Stomach smooth muscle (tissue), 2 donors: Measurements from ENCODE around the gene ZNF785.
A peak's percentile ranks its signal among the peaks of the same experiment; 100 is the strongest.

ENCODE experiments used
- H3K27ac ChIP-seq: one replicate; pipeline ENCODE4 v1.7.0; 2013; ENCODE audit warnings: mild to moderate bottlenecking, low read length, inconsistent platforms
- H3K27me3 ChIP-seq, 2 donors: one replicate each; pipeline ENCODE4 v1.7.0; 2013; ENCODE audit warnings: low read length in 2 of 2; ENCODE audit not compliant: insufficient read depth in 2 of 2, control insufficient read depth in 1 of 2
- H3K36me3 ChIP-seq, 2 donors: one replicate each; pipeline ENCODE4 v1.7.0; 2013; ENCODE audit warnings: low read length in 2 of 2; ENCODE audit not compliant: control insufficient read depth in 2 of 2, insufficient read depth in 2 of 2
- H3K4me1 ChIP-seq: one replicate; pipeline ENCODE4 v1.7.0; 2013; ENCODE audit warnings: low read length; ENCODE audit not compliant: control insufficient read depth, insufficient read depth
- H3K4me3 ChIP-seq, 2 donors: one replicate each; pipeline ENCODE4 v1.7.0; 2013; ENCODE audit warnings: low read length in 2 of 2
- H3K9ac ChIP-seq, 2 donors: one replicate each; pipeline ENCODE4 v1.7.0; 2013; ENCODE audit warnings: low read length in 2 of 2, mild to moderate bottlenecking in 1 of 2
- H3K9me3 ChIP-seq, 2 donors: one replicate each; pipeline ENCODE4 v1.7.0; 2013; ENCODE audit warnings: low read length in 2 of 2; ENCODE audit not compliant: control insufficient read depth in 2 of 2
- donor health status: healthy.
- donor health status: Pancreatic carcinoma.

ZNF785 gene

DNA sequence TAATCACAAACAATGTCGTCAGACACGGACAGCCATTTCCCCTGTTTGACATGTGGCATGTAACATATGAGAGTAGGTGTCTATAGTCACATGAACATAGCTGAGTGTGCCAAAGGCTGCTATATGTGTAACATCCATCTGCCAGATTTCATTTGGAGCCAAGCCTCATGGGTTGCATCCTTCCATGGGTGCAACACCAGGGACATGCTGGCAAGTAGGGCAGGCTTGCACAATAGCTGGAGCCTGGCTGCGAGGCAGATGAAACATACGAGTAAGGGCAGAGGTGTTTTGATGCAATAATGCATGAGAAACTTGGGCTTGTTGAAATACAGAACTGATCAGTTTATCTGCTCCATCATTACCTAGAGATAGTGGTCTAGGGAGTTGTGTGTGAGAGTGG, 33.7 kb upstream of the ZNF785 start:
- Histone ChIP-seq H3K27ac (no peak overlapping the region), H3K4me3 (no peak overlapping the region), H3K9ac (no peak overlapping the region), H3K4me1 (no peaks in the 10 kb centered on the region), H3K27me3 (no peaks in the 10 kb centered on the region), H3K9me3 (no peaks in the 10 kb centered on the region), H3K36me3 (no peaks in the 10 kb centered on the region)

DNA sequence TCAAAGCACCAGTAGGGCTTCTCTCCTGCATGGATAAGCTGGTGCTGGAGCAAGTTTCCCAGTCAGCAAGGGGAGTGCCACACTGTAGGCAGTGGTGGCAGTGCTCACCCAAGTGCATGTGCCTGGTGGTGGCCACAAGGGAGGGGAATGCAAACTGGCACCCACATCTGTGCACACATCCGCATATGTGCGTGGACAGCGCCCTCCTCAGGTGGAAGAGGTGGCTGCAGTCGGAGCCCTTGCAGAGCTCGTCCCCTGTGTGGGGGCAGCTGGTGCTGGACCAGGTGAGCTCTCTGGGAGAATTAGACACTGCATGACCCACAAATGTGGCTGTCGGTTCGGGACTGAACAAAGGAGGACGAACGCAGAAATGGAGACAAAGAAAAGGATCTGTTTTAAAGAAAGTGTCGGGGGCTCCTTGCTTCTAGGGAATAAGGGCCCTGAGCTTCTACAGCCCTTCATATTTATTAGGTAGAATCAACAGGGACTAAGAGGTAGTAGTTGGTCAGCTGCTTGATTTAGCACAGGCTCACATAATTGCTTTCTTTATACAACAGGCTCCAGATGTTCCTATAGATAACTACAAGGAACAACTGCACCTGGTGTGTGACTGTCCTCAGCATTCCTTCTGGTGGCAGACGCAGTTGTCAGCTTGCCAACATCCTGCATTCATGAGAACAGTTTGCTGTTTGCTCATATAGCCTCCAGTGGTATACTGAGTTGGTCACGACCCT, 30.0 kb upstream of the ZNF785 start:
- Histone ChIP-seq H3K4me3 (no peak overlapping the region), H3K9ac (no peak overlapping the region), H3K9me3 (no peaks in the 10 kb centered on the region), H3K27ac (no peak overlapping the region), H3K4me1 (no peaks in the 10 kb centered on the region), H3K27me3 (no peaks in the 10 kb centered on the region), H3K36me3 (no peaks in the 10 kb centered on the region)

DNA sequence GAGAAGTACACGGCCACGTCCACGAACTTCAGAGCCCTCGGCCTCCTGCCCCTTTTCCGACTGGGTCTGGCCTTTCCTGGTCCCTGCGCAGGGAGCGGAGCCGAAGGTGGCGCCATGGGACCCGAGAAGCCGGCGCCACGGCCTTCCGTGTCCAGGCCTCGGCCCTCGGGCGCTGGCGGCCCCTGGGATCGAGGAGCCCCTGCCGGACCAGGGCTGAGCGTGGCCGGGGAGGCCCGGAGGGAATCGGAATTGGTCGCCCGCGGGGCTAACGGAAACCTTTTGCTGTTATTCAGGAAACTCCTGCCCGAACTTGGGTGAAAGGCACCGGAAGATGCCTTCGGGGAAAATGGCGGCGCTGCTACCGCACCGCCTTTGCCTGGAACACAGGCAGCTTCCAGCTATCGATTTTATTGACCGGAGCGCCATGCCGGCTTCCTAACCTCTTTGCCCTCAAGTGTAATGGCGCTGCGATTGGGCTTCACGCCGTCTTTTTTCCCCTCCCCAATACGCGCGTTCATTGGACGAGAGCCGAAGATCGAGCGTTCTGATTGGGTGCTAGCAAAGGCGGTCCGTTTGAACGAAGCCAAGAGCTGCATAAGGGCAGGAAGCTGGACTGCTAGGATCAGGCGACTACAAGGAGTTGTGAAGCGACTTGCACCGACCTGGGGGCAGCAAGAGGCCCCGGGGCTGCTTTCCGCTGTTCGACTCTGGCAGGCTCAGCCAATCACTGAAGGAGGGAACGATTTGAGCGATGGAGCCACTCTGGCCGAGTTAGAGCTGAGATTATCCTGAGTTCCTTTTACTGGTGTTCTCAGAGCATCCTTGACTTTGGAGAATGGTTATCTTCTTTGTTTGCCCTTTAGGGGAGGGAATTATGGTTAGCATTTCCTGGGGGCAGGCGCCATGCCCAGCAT, 24.7 kb upstream of the ZNF785 start, which contains the start of gene ZNF689:
Gene ZNF689 (minus strand): TSS at position 464 of the 914 bp plus-strand sequence. CDS start 348 bp downstream, at position 116.
- no peaks in the 10 kb centered on the region for H3K27me3 ChIP-seq
- H3K36me3 ChIP-seq: peaks cover 4 to 10% of the 10 kb centered on the region in 2 donors
- H3K9me3 ChIP-seq: no peaks in the 10 kb centered on the region
- peak within 1 kb of the TSS; percentile 95 for H3K27ac ChIP-seq
- H3K4me3 ChIP-seq: peak within 1 kb of the TSS; percentile 81 to 95
- H3K9ac ChIP-seq: peak within 1 kb of the TSS; percentile 87 to 99
- peaks cover 9% of the 10 kb centered on the region for H3K4me1 ChIP-seq

DNA sequence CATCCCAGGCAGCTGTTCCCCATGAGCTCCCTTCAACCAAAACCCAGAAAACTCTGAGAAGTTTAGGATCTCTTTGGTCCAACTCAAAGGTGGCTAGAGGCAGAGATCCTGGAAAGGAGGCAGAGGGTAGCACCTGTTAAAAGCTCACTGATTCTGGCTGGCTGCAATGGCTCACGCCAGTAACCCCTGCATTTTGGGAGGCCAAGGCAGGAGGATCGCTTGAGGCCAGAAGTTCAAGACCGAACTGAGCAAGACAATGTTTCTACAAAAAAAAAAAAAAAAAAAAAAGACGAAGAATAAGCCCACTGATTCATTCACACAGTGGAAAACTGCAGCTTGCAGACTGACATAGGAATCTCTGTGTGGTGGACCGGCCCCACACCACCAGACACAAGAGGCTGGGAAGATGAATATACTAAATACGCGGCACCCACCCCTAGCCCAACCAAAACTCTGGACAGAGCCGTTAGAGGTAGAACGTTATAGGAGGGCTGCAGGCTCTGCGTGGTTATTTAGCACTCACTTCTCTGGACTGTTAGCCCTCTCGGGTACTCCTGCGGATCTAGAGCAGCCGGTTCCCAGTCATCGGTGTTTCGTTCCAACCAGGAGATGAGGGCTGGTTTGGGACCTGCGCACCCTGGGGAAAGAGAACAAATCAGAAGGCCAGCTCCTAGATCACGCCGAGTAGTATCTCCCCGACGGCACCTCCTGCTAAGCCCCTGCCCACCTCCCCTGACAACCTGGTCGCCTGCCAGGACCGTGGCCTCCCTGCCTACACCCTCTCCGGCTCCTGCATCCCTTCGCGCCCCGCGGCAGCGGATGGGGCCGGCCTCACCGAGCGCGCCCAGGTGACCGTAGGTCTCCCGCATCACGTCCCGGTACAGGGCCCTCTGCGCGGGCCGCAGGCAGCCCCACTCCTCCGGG, 23.8 kb upstream of the ZNF785 start:
- H3K9ac ChIP-seq: peak overlapping the region; percentile 87 to 99
- H3K4me1 ChIP-seq: peaks cover 9% of the 10 kb centered on the region
- no peaks in the 10 kb centered on the region for H3K27me3 ChIP-seq
- H3K4me3 ChIP-seq: peak overlapping the region; percentile 81 to 95
- no peaks in the 10 kb centered on the region for H3K9me3 ChIP-seq
- H3K27ac ChIP-seq: peak overlapping the region; percentile 95
- peaks cover 11 to 15% of the 10 kb centered on the region in 2 donors for H3K36me3 ChIP-seq

DNA sequence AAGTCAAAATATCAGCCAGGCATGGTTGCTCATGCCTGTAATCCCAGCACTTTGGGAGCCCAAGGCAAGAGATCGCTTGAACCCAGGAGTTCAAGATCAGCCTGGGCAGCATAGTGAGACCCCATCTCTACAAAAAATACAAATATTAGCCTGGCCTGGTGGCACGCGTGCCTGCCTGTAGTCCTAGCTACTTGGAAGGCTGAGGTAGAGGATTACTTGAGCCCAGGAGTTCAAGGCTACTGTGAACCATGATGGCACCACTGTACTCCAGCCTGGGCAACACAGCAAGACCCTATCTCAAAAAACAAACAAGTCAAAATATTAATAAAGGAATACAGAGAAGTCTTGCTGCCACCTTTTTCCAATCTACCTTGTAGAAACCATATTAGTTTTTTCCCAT, 20.5 kb upstream of the ZNF785 start:
- H3K9me3 ChIP-seq: peaks cover 0 to 1% of the 10 kb centered on the region in 2 donors
- no peak overlapping the region for H3K27ac ChIP-seq
- no peak overlapping the region for H3K4me3 ChIP-seq
- no peak overlapping the region for H3K9ac ChIP-seq
- peaks cover 9% of the 10 kb centered on the region for H3K4me1 ChIP-seq
- no peaks in the 10 kb centered on the region for H3K27me3 ChIP-seq
- peaks cover 29 to 34% of the 10 kb centered on the region in 2 donors for H3K36me3 ChIP-seq

DNA sequence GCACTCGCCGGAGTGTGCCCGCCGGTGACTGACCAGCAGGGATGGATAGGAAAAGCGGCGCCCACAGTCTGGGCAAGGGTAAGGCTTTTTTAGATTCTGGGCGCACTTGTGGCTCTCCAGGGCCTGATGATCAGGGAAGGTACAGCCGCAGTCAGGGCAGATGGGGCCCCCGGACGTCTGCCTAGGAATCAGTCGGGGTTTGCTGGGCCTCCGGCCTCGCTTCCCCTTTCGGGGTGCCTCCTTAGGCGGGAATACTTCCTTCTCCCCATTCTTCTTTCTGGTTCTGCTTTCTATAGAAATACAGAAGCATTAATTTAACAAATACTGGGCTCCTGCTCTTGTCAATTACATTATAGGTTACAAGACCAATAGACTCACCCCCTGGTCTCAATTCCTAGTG, 19.7 kb upstream of the ZNF785 start:
- peaks cover 0 to 2% of the 10 kb centered on the region in 2 donors for H3K9me3 ChIP-seq
- H3K4me1 ChIP-seq: peaks cover 9% of the 10 kb centered on the region
- H3K4me3 ChIP-seq: no peak overlapping the region
- peaks cover 29 to 34% of the 10 kb centered on the region in 2 donors for H3K36me3 ChIP-seq
- no peak overlapping the region for H3K27ac ChIP-seq
- no peaks in the 10 kb centered on the region for H3K27me3 ChIP-seq
- no peak overlapping the region for H3K9ac ChIP-seq

DNA sequence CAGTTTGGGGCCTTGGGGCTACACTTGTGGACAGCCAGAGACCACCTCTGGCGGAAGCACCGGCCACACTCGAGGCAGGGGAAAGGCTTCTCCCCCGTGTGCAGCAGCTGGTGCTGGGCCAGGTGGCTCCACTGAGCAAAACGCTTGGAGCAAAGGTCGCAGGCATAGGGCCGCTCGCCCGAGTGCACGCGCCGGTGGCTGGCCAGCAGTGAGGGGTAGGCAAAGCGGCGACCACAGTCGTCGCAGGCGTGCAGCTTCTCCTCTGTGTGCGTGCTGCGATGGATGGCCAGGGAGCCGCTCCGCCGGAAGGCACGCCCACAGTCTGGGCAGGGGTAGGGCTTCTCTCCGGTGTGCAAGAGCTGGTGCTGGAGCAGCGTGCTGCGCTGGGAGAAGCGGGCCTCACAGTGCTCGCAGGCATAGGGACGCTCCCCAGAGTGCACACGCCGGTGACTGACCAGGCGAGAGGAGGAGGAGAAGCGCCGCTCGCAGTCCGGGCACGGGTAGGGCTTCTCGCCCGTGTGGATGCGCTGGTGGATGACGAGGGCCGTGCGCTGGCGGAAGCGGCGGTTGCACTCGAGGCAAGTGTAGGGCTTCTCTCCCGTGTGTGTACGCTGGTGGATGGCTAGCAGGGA, 18.9 kb upstream of the ZNF785 start:
- no peak overlapping the region for H3K9ac ChIP-seq
- peaks cover 7% of the 10 kb centered on the region for H3K4me1 ChIP-seq
- H3K36me3 ChIP-seq: peaks cover 29 to 34% of the 10 kb centered on the region in 2 donors
- H3K27me3 ChIP-seq: no peaks in the 10 kb centered on the region
- no peak overlapping the region for H3K27ac ChIP-seq
- H3K9me3 ChIP-seq: peaks cover 0 to 2% of the 10 kb centered on the region in 2 donors
- H3K4me3 ChIP-seq: no peak overlapping the region

DNA sequence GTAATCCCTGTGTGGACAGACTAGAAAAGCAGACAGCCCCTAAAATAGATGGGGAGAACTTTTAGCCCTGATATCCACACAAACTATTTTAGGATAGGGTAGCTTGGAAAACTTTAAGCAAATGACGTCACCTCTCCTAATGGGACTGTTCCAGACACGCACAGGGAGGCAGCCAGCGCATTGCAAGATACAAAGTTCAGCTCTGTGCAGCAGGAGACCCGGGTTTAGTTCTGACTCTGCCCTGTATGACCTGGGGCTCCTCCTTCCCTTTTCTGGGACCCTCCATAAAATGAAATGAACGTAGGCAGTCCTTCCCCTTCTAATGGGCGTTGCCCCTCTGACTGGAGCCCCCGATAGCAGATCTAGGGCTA, 18.4 kb upstream of the ZNF785 start:
- Histone ChIP-seq H3K9me3 (peaks cover 0 to 2% of the 10 kb centered on the region in 2 donors), H3K9ac (no peak overlapping the region), H3K27ac (no peak overlapping the region), H3K36me3 (peaks cover 29 to 34% of the 10 kb centered on the region in 2 donors), H3K27me3 (no peaks in the 10 kb centered on the region), H3K4me1 (peaks cover 3% of the 10 kb centered on the region), H3K4me3 (no peak overlapping the region)

DNA sequence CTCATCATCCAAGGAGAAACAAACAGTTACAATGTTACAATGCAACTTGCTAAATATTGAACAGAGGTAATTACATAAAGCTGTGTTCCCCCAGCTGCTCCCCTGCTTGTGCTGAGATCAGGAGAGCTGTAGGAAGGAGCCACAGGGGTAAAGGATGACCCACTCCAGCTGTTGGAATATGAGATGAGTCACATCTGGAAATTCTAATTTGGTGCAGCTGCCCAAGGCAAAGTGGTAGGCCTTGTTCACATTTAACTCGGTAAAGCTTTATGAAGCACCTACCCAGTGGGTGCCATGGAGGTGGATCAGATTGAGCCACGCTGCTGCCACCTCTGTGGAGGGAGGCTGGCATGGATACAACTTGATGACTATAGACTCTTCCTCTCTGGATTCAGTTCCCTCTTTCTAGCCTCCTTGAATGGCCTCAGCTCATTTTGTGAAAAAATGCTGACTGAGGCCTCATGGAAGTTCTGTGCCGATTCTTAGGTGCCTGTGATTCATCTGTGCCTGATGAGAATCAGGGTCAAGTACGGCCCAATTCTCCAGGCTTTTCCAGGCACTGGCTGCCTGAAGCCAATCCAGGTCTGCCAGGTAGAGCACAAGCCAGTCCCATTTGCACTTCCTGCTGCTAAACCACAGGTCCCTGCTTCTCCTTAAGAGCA, 17.2 kb upstream of the ZNF785 start:
- H3K9ac ChIP-seq: peak overlapping the region in 1 of 2 donors; percentile 13
- H3K27me3 ChIP-seq: no peaks in the 10 kb centered on the region
- no peaks in the 10 kb centered on the region for H3K4me1 ChIP-seq
- peaks cover 29 to 32% of the 10 kb centered on the region in 2 donors for H3K36me3 ChIP-seq
- no peak overlapping the region for H3K27ac ChIP-seq
- no peak overlapping the region for H3K4me3 ChIP-seq
- H3K9me3 ChIP-seq: peaks cover 0 to 2% of the 10 kb centered on the region in 2 donors
